Activated naive CD4-positive, alpha-beta T cell treated with anti-CD3 and anti-CD28 coated beads, Interleukin-2, amount 10 ng/mL, durations not matched to agents 7 days and 5 days (primary cell): ENCODE results near the gene TRIM43.
"Not testable (repeated sequence)": the region's sequence is repeated elsewhere in the genome, so short reads cannot be mapped to it uniquely, and the experiment has no call there.

Source experiments
- CTCF ChIA-PET: fragments of 350-600 bp; sonication (Branson Sonifier 250); formaldehyde crosslinking; loops from one replicate; lab custom pipeline; 2021; ENCODE audit warnings: antibody characterized with exemption; lab: Charles Lee
- DNase-seq: peaks from one replicate; pipeline ENCODE4 v3.0.0-alpha.2; 2020
- H3K27ac Mint-ChIP-seq: one replicate; pipeline ENCODE4 v1.8.0; 2021; ENCODE audit warnings: mild to moderate bottlenecking, moderate library complexity, mixed read lengths
- H3K27me3 Mint-ChIP-seq: one replicate; pipeline ENCODE4 v1.8.0; 2021; ENCODE audit warnings: mild to moderate bottlenecking, mixed read lengths
- H3K36me3 Mint-ChIP-seq: one replicate; pipeline ENCODE4 v1.8.0; 2021; ENCODE audit warnings: mixed read lengths
- H3K4me1 Mint-ChIP-seq: one replicate; pipeline ENCODE4 v1.8.0; 2021; ENCODE audit warnings: mixed read lengths
- H3K4me3 Mint-ChIP-seq: one replicate; pipeline ENCODE4 v1.8.0; 2021; ENCODE audit warnings: mild to moderate bottlenecking, moderate library complexity, mixed read lengths
- H3K9me3 Mint-ChIP-seq: one replicate; pipeline ENCODE4 v1.8.0; 2021; ENCODE audit warnings: mixed read lengths

TRIM43 gene

GRCh38 chr2:95591701-95592100 lies at the start of gene TRIM43:
TSS of gene TRIM43 (plus strand) at chr2:95592001. CDS start at chr2:95594024, 2,023 bp downstream.
- DNase-seq, H3K27me3 Mint-ChIP-seq, CTCF ChIA-PET, H3K4me3 Mint-ChIP-seq, H3K27ac Mint-ChIP-seq, H3K4me1 Mint-ChIP-seq, H3K9me3 Mint-ChIP-seq, H3K36me3 Mint-ChIP-seq: not testable (repeated sequence)

- H3K27me3 Mint-ChIP-seq: peaks cover 22% of the 10 kb centered on the region
- H3K4me1 Mint-ChIP-seq: no peaks in the 10 kb centered on the region
- CTCF ChIA-PET: no interaction called here
- no peak overlapping the region for H3K4me3 Mint-ChIP-seq
- no peak for DNase-seq
- H3K36me3 Mint-ChIP-seq: no peaks in the 10 kb centered on the region
- no peaks in the 10 kb centered on the region for H3K9me3 Mint-ChIP-seq
- no peak overlapping the region for H3K27ac Mint-ChIP-seq
Observed at GRCh38 chr2:95551055-95551568, 40.7 kb upstream of the TRIM43 start.

GRCh38 chr2:95552911-95553310 lies 38.9 kb upstream of the TRIM43 start:
- Mint-ChIP-seq H3K36me3 (no peaks in the 10 kb centered on the region), H3K9me3 (no peaks in the 10 kb centered on the region), H3K4me3 (no peak overlapping the region), H3K27me3 (peaks cover 22% of the 10 kb centered on the region), H3K4me1 (no peaks in the 10 kb centered on the region), H3K27ac (no peak overlapping the region)
- no peak for DNase-seq
- CTCF ChIA-PET: no interaction called here

DNA sequence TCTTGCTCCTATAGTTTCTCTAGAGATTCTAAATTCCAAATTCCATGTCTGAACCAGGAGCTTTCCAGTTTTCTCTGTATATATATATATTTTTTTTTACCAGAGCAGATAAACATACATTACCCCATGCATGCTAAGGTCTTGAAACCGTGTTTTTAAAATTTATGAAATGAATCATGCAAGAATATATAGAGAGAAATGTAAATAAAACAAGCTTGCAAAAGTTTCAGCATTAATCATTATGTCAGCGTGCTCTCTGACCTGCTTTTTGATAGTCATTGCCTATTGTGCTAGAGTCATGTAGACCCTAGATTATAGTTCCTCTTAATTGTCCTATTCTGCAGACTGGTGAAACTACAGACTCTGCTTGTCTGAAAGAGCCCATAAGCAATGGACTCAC lies 22.6 kb upstream of the TRIM43 start:
- Mint-ChIP-seq H3K27me3 (peaks cover 22% of the 10 kb centered on the region), H3K36me3 (no peaks in the 10 kb centered on the region), H3K9me3 (no peaks in the 10 kb centered on the region), H3K4me3 (no peak overlapping the region), H3K27ac (no peak overlapping the region), H3K4me1 (no peaks in the 10 kb centered on the region)
- CTCF ChIA-PET: no interaction called here
- DNase-seq: no peak

- Mint-ChIP-seq H3K36me3 (no peaks in the 10 kb centered on the region), H3K9me3 (no peaks in the 10 kb centered on the region), H3K27me3 (peaks cover 17% of the 10 kb centered on the region), H3K4me1 (no peaks in the 10 kb centered on the region), H3K27ac (no peak overlapping the region), H3K4me3 (no peak overlapping the region)
- no peak for DNase-seq
- CTCF ChIA-PET: no interaction called here
Observed at GRCh38 chr2:95573866-95574265, 17.9 kb upstream of the TRIM43 start.

- Mint-ChIP-seq H3K4me3 (no peak overlapping the region), H3K36me3 (no peaks in the 10 kb centered on the region), H3K4me1 (no peaks in the 10 kb centered on the region), H3K27ac (no peak overlapping the region), H3K27me3 (peaks cover 17% of the 10 kb centered on the region), H3K9me3 (no peaks in the 10 kb centered on the region)
- no peak for DNase-seq
- CTCF ChIA-PET: no interaction called here
Observed at GRCh38 chr2:95574506-95574905, 17.3 kb upstream of the TRIM43 start.

GRCh38 chr2:95575857-95576256 lies 15.9 kb upstream of the TRIM43 start:
- no peaks in the 10 kb centered on the region for H3K9me3 Mint-ChIP-seq
- CTCF ChIA-PET: no interaction called here
- no peak overlapping the region for H3K4me3 Mint-ChIP-seq
- H3K36me3 Mint-ChIP-seq: no peaks in the 10 kb centered on the region
- H3K27me3 Mint-ChIP-seq: peaks cover 10% of the 10 kb centered on the region
- no peak for DNase-seq
- no peak overlapping the region for H3K27ac Mint-ChIP-seq
- H3K4me1 Mint-ChIP-seq: no peaks in the 10 kb centered on the region

DNA sequence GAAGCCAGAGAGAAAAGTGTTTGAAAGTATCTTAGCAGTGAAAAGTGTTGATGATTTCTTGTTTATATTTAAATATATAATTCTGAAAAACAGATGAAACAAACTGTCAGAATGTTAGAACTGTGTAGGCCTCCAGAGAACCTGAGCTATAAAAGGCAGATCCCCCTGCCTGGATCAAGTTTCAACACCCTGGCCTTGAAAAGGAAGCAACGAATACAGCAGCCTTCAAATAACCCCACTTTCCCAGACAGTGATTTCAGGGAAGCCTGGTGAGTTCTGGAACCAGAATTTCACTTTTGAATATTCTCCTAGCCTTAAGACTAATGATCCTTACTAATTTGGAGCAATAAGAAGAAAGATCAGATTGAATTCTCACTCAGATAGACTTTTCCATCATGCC lies 13.3 kb upstream of the TRIM43 start:
- no peaks in the 10 kb centered on the region for H3K9me3 Mint-ChIP-seq
- H3K27ac Mint-ChIP-seq: no peak overlapping the region
- CTCF ChIA-PET: no interaction called here
- no peak for DNase-seq
- H3K36me3 Mint-ChIP-seq: no peaks in the 10 kb centered on the region
- H3K4me3 Mint-ChIP-seq: no peak overlapping the region
- H3K27me3 Mint-ChIP-seq: peaks cover 10% of the 10 kb centered on the region
- no peaks in the 10 kb centered on the region for H3K4me1 Mint-ChIP-seq

DNA sequence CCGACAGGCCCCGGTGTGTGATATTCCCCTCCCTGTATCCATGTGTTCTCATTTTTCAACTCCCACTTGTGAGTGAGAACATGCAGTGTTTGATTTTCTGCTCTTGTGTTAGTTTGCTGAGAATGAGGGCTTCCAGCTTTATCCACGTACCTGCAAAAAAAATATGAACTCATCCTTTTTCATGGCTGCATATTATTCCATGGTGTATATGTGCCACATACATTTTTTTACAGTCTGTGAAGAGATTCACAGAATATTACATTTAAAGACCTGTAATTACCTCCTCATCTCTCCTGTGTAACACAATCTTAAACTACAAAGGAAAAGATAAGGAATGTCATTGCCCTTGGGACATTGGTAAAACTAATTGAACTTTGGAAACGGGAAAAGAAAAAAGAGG lies 8.3 kb upstream of the TRIM43 start:
- H3K27me3 Mint-ChIP-seq, H3K36me3 Mint-ChIP-seq, H3K4me3 Mint-ChIP-seq, H3K4me1 Mint-ChIP-seq, H3K27ac Mint-ChIP-seq, H3K9me3 Mint-ChIP-seq, CTCF ChIA-PET, DNase-seq: not testable (repeated sequence)

- H3K9me3 Mint-ChIP-seq, H3K4me3 Mint-ChIP-seq, CTCF ChIA-PET, H3K4me1 Mint-ChIP-seq, H3K36me3 Mint-ChIP-seq, H3K27ac Mint-ChIP-seq, DNase-seq, H3K27me3 Mint-ChIP-seq: not testable (repeated sequence)
Observed at GRCh38 chr2:95584321-95584720, 7.5 kb upstream of the TRIM43 start.

DNA sequence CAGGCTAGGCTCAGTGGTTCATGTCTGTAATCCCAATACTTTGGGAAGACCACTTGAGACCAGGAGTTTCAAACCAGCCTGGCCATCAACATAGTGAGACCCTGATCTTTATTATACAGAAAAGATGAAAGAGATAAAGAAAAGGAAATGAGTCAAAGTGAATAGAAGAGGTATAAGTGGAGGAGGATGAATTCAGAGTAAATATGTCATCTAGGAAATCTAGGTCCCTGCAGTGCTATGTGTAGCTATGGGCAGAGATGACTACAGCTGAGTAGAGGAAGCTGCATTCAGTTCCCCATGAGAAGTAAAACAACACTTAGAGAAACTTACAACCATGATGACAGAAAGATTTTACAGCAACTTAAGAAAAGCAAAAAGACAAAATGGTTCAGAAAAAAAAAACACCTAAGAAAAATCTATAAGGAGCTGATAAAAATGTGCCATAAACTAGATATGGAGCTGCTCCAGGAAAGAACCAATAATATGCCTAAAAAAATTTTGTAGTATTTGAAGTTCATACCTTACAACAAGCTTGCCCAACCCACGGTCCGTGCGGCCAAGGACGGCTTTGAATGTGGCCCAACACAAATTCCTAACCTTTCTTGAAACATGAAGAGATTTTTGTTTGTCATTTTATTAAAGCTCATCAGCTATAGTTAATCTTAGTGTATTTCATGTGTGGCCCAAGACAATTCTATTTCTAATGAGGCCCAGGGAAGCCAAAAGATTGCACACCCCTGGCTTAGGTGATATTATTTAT lies 1.8 kb upstream of the TRIM43 start:
- H3K4me3 Mint-ChIP-seq, H3K27ac Mint-ChIP-seq, H3K36me3 Mint-ChIP-seq, CTCF ChIA-PET, H3K4me1 Mint-ChIP-seq, H3K27me3 Mint-ChIP-seq, DNase-seq, H3K9me3 Mint-ChIP-seq: not testable (repeated sequence)

- H3K36me3 Mint-ChIP-seq, H3K4me1 Mint-ChIP-seq, H3K9me3 Mint-ChIP-seq, H3K27me3 Mint-ChIP-seq, H3K27ac Mint-ChIP-seq, CTCF ChIA-PET, H3K4me3 Mint-ChIP-seq, DNase-seq: not testable (repeated sequence)
Observed at GRCh38 chr2:95592973-95593372, 1.2 kb downstream of the TRIM43 start.

GRCh38 chr2:95595012-95595411 lies 3.2 kb downstream of the TRIM43 start:
- H3K27me3 Mint-ChIP-seq, H3K36me3 Mint-ChIP-seq, H3K4me3 Mint-ChIP-seq, H3K4me1 Mint-ChIP-seq, H3K27ac Mint-ChIP-seq, DNase-seq, H3K9me3 Mint-ChIP-seq, CTCF ChIA-PET: not testable (repeated sequence)

DNA sequence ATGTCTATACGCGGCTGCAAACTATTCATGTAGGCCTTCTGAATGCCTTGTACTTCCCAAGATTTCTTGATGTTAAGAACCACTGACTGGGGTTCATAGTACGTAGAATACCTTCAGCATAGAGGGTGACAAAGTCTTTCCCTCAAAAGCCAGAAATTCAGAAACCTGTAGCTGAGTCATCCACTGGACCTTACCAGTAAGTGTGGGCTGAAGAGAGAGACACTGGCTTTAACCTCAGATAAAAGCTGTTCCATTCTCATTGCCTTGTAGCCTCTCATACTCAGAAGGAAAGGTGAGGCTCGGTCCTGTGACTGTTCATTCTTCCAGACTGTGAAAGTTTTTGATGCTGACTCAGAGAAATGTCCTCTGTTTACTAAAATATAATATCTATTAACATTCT lies 9.5 kb downstream of the TRIM43 start:
- H3K27me3 Mint-ChIP-seq, H3K9me3 Mint-ChIP-seq, DNase-seq, H3K4me1 Mint-ChIP-seq, H3K4me3 Mint-ChIP-seq, H3K27ac Mint-ChIP-seq, H3K36me3 Mint-ChIP-seq, CTCF ChIA-PET: not testable (repeated sequence)

DNA sequence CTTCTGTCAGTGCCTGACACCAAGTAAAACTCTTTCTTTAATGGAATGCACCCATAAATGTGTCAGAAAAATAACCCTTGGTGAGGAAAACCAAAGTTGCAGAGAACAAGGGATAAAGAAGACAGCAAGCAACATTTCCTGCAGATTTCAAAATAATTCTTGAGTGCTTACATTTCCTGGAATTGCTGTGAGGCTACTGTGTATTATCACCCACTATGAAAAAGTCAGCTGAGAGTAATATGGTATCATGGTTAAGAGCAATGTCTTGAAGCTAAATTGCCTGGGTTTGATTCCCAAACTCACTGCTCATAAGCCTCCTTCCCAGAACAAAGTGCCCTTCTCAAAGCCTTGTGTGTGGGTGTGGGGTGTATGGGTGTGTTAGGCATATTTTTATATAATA lies 10.3 kb downstream of the TRIM43 start:
- H3K4me1 Mint-ChIP-seq, CTCF ChIA-PET, H3K9me3 Mint-ChIP-seq, H3K27me3 Mint-ChIP-seq, H3K36me3 Mint-ChIP-seq, DNase-seq, H3K4me3 Mint-ChIP-seq, H3K27ac Mint-ChIP-seq: not testable (repeated sequence)
